ENCODE measurements around the gene CARD14. TPM values are rescaled to one million over a fixed set of nuclear protein-coding genes. Genes with fewer than 3 reads are reported as not detected.
"Not testable (repeated sequence)": the region's sequence is repeated elsewhere in the genome, so short reads cannot be mapped to it uniquely, and the experiment has no call there.

The CARD14 gene
- total and polyA plus RNA-seq, 2 donors (not counting 1 experiment from before 2014, with no cell fraction given) = not detected

- H3K27ac Mint-ChIP-seq = peak overlapping the region; percentile 10
Measured at GRCh38 chr17:80153004-80153403, 16.8 kb upstream of the CARD14 start.

GRCh38 chr17:80154166-80154565, 15.7 kb upstream of the CARD14 start:
- H3K4me3 ChIP-seq (ENCODE audit: control extremely low read depth in 1 of 5, extremely low read depth in 1 of 5, insufficient read depth in 1 of 5, low read depth in 2 of 5, low read length in 4 of 5) = no peak overlapping the region
- H4K20me1 ChIP-seq (ENCODE audit: control insufficient read depth, insufficient read depth, low read length, poor library complexity, severe bottlenecking) = no peaks in the 10 kb centered on the region
- peaks cover 2 to 9% (median 8%) of the 10 kb centered on the region in 3 donors for H3K9me3 ChIP-seq (ENCODE audit: control extremely low read depth in 1 of 3, control insufficient read depth in 2 of 3, insufficient read depth in 1 of 3, low read length in 2 of 3)
- intact Hi-C loops (cut with micrococcal nuclease) = no loop called here
- H2AFZ ChIP-seq (ENCODE audit: insufficient read depth, low read depth, low read length, poor library complexity, severe bottlenecking) = no peak overlapping the region
- Mint-ChIP-seq H3K4me1 (peaks cover 8% of the 10 kb centered on the region), H3K9me3 (ENCODE audit: insufficient read depth) (peaks cover 2% of the 10 kb centered on the region), H3K4me3 (no peak overlapping the region), H3K27ac (no peak overlapping the region), H3K27me3 (peaks cover under 1% of the 10 kb centered on the region)
- H3K4me1 ChIP-seq (ENCODE audit: control insufficient read depth in 2 of 2, insufficient read depth in 2 of 2, low read length in 2 of 2) = peaks cover 5 to 13% of the 10 kb centered on the region in 2 donors
- ChIA-PET CTCF (interaction anchor here (0.7 kb wide), 1 partner anchor 114 kb away, joined by 3 read pairs; no protein-coding TSS in a partner anchor), POLR2A (interaction anchor here (0.6 kb wide), 1 partner anchor 11 kb away, joined by 4 read pairs; no protein-coding TSS in a partner anchor)
- DNase-seq (no peak), ATAC-seq (ENCODE audit: low read depth) (no peak)
- H3K9ac ChIP-seq (ENCODE audit: low read length) = no peak overlapping the region
- no peaks in the 10 kb centered on the region for H3K36me3 ChIP-seq (replicated peaks in 1 of 2; ENCODE audit: control extremely low read depth in 1 of 2, control insufficient read depth in 1 of 2, extremely low read depth in 1 of 2, insufficient read depth in 2 of 2, low read length in 1 of 2)
- no peaks in the 10 kb centered on the region for H3K79me2 ChIP-seq (ENCODE audit: control insufficient read depth, insufficient read depth, low read length)
- H3K4me2 ChIP-seq (replicated peaks; ENCODE audit: low read depth, low read length, poor library complexity, severe bottlenecking) = no peak overlapping the region
- no peaks in the 10 kb centered on the region for H3K27me3 ChIP-seq (replicated peaks in 1 of 4; ENCODE audit: control extremely low read depth in 1 of 4, control insufficient read depth in 3 of 4, insufficient read depth in 4 of 4, low read length in 3 of 4)
- WGBS (ENCODE audit: insufficient coverage) = 93% methylated on average over 3 of the region's 5 CpGs
- H3K27ac ChIP-seq (ENCODE audit: low read length in 2 of 2) = no peak overlapping the region
- TF ChIP-seq CTCF (IDR thresholded peaks at IDR 0.05) (no peak), EZH2 (IDR thresholded peaks at IDR 0.05; ENCODE audit: borderline replicate concordance, insufficient read depth, low read depth, low read length, poor library complexity, severe bottlenecking) (no peak)

More at GRCh38 chr17:80153004-80153403, 16.8 kb upstream of the CARD14 start:
- no peaks in the 10 kb centered on the region for H4K20me1 ChIP-seq (ENCODE audit: control insufficient read depth, insufficient read depth, low read length, poor library complexity, severe bottlenecking)
- no peak overlapping the region for H3K4me3 ChIP-seq (ENCODE audit: control extremely low read depth in 1 of 5, extremely low read depth in 1 of 5, insufficient read depth in 1 of 5, low read depth in 2 of 5, low read length in 4 of 5)
- no peak overlapping the region for H3K27ac ChIP-seq (ENCODE audit: low read length in 2 of 2)
- WGBS (ENCODE audit: insufficient coverage) = 14% methylated on average over 3 of the region's 3 CpGs
- DNase-seq = peak; percentile 31
- H3K9me3 Mint-ChIP-seq (ENCODE audit: insufficient read depth) = peaks cover 2% of the 10 kb centered on the region
- no peak for ATAC-seq (ENCODE audit: low read depth)
- H3K36me3 ChIP-seq (replicated peaks in 1 of 2; ENCODE audit: control extremely low read depth in 1 of 2, control insufficient read depth in 1 of 2, extremely low read depth in 1 of 2, insufficient read depth in 2 of 2, low read length in 1 of 2) = no peaks in the 10 kb centered on the region
- H3K4me2 ChIP-seq (replicated peaks; ENCODE audit: low read depth, low read length, poor library complexity, severe bottlenecking) = no peak overlapping the region
- H3K27me3 Mint-ChIP-seq = no peaks in the 10 kb centered on the region
- peaks cover 2 to 9% (median 8%) of the 10 kb centered on the region in 3 donors for H3K9me3 ChIP-seq (ENCODE audit: control extremely low read depth in 1 of 3, control insufficient read depth in 2 of 3, insufficient read depth in 1 of 3, low read length in 2 of 3)
- ChIA-PET CTCF (no interaction called here), POLR2A (no interaction called here)
- intact Hi-C loops (cut with micrococcal nuclease) = no loop called here
- peaks cover 5% of the 10 kb centered on the region for H3K79me2 ChIP-seq (ENCODE audit: control insufficient read depth, insufficient read depth, low read length)
- H3K27me3 ChIP-seq (replicated peaks in 1 of 4; ENCODE audit: control extremely low read depth in 1 of 4, control insufficient read depth in 3 of 4, insufficient read depth in 4 of 4, low read length in 3 of 4) = no peaks in the 10 kb centered on the region
- H3K4me3 Mint-ChIP-seq = no peak overlapping the region
- peaks cover 9 to 17% of the 10 kb centered on the region in 2 donors for H3K4me1 ChIP-seq (ENCODE audit: control insufficient read depth in 2 of 2, insufficient read depth in 2 of 2, low read length in 2 of 2)
- H3K4me1 Mint-ChIP-seq = peaks cover 15% of the 10 kb centered on the region
- no peak overlapping the region for H3K9ac ChIP-seq (ENCODE audit: low read length)
- no peak for TF ChIP-seq EZH2 (IDR thresholded peaks at IDR 0.05; ENCODE audit: borderline replicate concordance, insufficient read depth, low read depth, low read length, poor library complexity, severe bottlenecking)
- no peak overlapping the region for H2AFZ ChIP-seq (ENCODE audit: insufficient read depth, low read depth, low read length, poor library complexity, severe bottlenecking)

- DNase-seq; H3K79me2 ChIP-seq (ENCODE audit: control insufficient read depth, insufficient read depth, low read length); H3K9me3 ChIP-seq (ENCODE audit: control extremely low read depth in 1 of 3, control insufficient read depth in 2 of 3, insufficient read depth in 1 of 3, low read length in 2 of 3); H3K4me3 ChIP-seq (ENCODE audit: control extremely low read depth in 1 of 5, extremely low read depth in 1 of 5, insufficient read depth in 1 of 5, low read depth in 2 of 5, low read length in 4 of 5); H3K36me3 ChIP-seq (replicated peaks in 1 of 2; ENCODE audit: control extremely low read depth in 1 of 2, control insufficient read depth in 1 of 2, extremely low read depth in 1 of 2, insufficient read depth in 2 of 2, low read length in 1 of 2); H3K4me3 Mint-ChIP-seq; H3K4me2 ChIP-seq (replicated peaks; ENCODE audit: low read depth, low read length, poor library complexity, severe bottlenecking); H4K20me1 ChIP-seq (ENCODE audit: control insufficient read depth, insufficient read depth, low read length, poor library complexity, severe bottlenecking); H3K27ac Mint-ChIP-seq; H3K27me3 ChIP-seq (replicated peaks in 1 of 4; ENCODE audit: control extremely low read depth in 1 of 4, control insufficient read depth in 3 of 4, insufficient read depth in 4 of 4, low read length in 3 of 4); intact Hi-C loops (cut with micrococcal nuclease); H3K9me3 Mint-ChIP-seq (ENCODE audit: insufficient read depth); H2AFZ ChIP-seq (ENCODE audit: insufficient read depth, low read depth, low read length, poor library complexity, severe bottlenecking); ATAC-seq (ENCODE audit: low read depth); H3K4me1 Mint-ChIP-seq; H3K27ac ChIP-seq (ENCODE audit: low read length in 2 of 2); H3K9ac ChIP-seq (ENCODE audit: low read length); POLR2A ChIA-PET; CTCF ChIA-PET: not testable (repeated sequence)
- H3K4me1 ChIP-seq (ENCODE audit: control insufficient read depth in 2 of 2, insufficient read depth in 2 of 2, low read length in 2 of 2) = peaks cover 5 to 13% of the 10 kb centered on the region in 2 donors
- H3K27me3 Mint-ChIP-seq = peaks cover 13% of the 10 kb centered on the region
- 78% methylated on average over 2 of the region's 2 CpGs for WGBS (ENCODE audit: insufficient coverage)
Measured at GRCh38 chr17:80155600-80155999, 14.2 kb upstream of the CARD14 start.

All from B cell (primary cell).